Stimulated activated CD4-positive, alpha-beta T cell treated with anti-CD3 and anti-CD28 coated beads, Interleukin-4, amount 100 ng/mL, for 1 hour (primary cell): ENCODE measurements around the gene SNAI3.

Source experiments
- DNase-seq: peaks from one replicate; pipeline ENCODE4 v3.0.0-alpha.2; 2020

The SNAI3 gene

DNA sequence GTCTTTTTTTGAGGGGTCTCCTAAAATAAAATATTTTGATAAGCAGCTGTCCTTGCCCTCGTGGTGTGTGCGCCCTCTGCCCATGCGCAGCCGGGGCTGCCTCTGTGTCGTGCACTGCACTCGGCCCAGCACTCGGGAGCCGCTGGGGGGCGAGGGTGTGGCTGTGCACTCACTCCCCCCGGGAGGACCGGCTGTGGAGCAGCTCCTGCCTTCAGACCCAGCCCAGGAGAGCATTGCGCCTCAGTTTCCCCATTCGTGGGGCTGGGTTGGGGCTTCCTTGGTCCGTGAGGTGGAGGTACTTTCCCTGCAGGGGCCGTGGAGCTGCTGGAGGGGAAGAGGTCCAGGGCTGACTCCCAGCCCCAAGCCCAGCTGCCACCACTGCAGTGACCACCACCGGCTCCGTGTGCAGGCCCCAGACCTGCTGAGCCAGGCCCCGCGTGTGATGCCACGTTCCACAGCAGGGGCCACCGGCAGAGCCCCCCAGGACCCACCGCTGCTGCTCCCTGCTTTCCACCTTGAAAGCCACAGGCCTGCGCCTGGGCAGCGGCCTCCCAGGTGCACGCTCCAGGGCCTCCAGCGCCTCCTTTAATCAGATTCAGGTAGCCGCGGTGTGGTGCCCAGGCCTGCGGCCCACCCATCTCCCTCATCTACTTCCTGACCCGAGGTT lies 54.3 kb downstream of the SNAI3 start:
- no peak for DNase-seq

GRCh38 chr16:88631384-88631783 lies 54.9 kb downstream of the SNAI3 start:
- DNase-seq: no peak

- no peak for DNase-seq
Observed at GRCh38 chr16:88630941-88631340, 55.4 kb downstream of the SNAI3 start.

GRCh38 chr16:88630433-88630832 lies 55.9 kb downstream of the SNAI3 start:
- no peak for DNase-seq

DNA sequence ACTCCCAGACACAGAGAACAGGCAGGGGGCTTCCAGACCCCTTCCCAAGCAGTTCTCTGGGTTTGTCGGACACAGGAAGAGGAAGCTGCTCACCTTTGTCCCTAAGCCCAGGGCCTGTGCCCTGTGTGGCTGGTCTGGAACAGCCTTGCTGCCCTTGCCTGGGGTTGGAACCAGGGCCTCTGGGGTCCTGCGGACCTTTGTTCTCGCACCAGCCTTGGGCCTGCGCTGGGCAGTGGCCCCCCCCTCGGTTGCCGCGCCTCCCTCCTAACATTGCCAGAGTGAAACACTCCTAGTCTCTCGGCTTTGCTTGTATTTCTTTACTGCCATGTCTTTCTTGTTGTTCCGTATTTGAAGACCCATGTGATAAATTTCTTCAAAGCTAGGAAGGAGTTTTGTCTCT lies 56.5 kb downstream of the SNAI3 start:
- no peak for DNase-seq

DNA sequence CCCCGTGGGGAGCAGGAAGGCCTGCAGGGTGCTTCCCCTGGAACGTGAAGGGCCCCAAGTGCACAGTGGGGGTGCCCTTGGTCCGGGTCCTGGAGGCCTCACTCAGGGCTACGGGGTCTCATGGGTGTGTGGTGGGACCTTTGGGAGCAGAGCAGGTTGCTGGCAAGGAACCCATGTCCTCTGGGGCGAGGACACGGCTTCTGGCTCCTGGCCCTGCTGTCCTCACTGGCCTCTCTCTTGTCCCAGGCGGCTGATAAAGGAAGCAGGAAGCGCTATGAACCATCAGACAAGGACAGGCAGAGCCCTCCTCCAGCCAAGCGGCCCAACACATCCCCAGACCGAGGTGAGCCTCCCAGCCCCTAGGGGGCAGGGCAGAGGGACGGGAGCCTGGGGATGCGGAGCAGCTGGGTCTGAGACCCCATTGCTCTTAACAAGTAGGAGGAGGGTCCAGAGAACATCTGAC lies 57.8 kb downstream of the SNAI3 start:
- DNase-seq: no peak
